Stomach smooth muscle (tissue), 2 donors: ENCODE measurements around the gene LMTK3.

ENCODE experiments used
- H3K27ac ChIP-seq: one replicate; pipeline ENCODE4 v1.7.0; 2013; ENCODE audit warnings: mild to moderate bottlenecking, low read length, inconsistent platforms
- H3K27me3 ChIP-seq, 2 donors: one replicate each; pipeline ENCODE4 v1.7.0; 2013; ENCODE audit warnings: low read length in 2 of 2; ENCODE audit not compliant: insufficient read depth in 2 of 2, control insufficient read depth in 1 of 2
- H3K36me3 ChIP-seq, 2 donors: one replicate each; pipeline ENCODE4 v1.7.0; 2013; ENCODE audit warnings: low read length in 2 of 2; ENCODE audit not compliant: control insufficient read depth in 2 of 2, insufficient read depth in 2 of 2
- H3K4me1 ChIP-seq: one replicate; pipeline ENCODE4 v1.7.0; 2013; ENCODE audit warnings: low read length; ENCODE audit not compliant: control insufficient read depth, insufficient read depth
- H3K4me3 ChIP-seq, 2 donors: one replicate each; pipeline ENCODE4 v1.7.0; 2013; ENCODE audit warnings: low read length in 2 of 2
- H3K9ac ChIP-seq, 2 donors: one replicate each; pipeline ENCODE4 v1.7.0; 2013; ENCODE audit warnings: low read length in 2 of 2, mild to moderate bottlenecking in 1 of 2
- H3K9me3 ChIP-seq, 2 donors: one replicate each; pipeline ENCODE4 v1.7.0; 2013; ENCODE audit warnings: low read length in 2 of 2; ENCODE audit not compliant: control insufficient read depth in 2 of 2
- donor health status: healthy.
- donor health status: Pancreatic carcinoma.

Gene LMTK3

GRCh38 chr19:48443731-48444128 lies 67.9 kb downstream of the LMTK3 start:
- Histone ChIP-seq H3K9me3 (no peaks in the 10 kb centered on the region), H3K9ac (no peak overlapping the region), H3K36me3 (peaks cover 6 to 8% of the 10 kb centered on the region in 2 donors), H3K27ac (no peak overlapping the region), H3K4me3 (peak overlapping the region in 1 of 2 donors; percentile 97), H3K27me3 (peaks cover 26 to 29% of the 10 kb centered on the region in 2 donors), H3K4me1 (peaks cover 26% of the 10 kb centered on the region)

GRCh38 chr19:48443256-48443655 lies 68.4 kb downstream of the LMTK3 start:
- peaks cover 26% of the 10 kb centered on the region for H3K4me1 ChIP-seq
- peaks cover 26 to 29% of the 10 kb centered on the region in 2 donors for H3K27me3 ChIP-seq
- no peak overlapping the region for H3K27ac ChIP-seq
- H3K9me3 ChIP-seq = no peaks in the 10 kb centered on the region
- no peak overlapping the region for H3K9ac ChIP-seq
- H3K4me3 ChIP-seq = peak overlapping the region in 1 of 2 donors; percentile 8
- peaks cover 2 to 3% of the 10 kb centered on the region in 2 donors for H3K36me3 ChIP-seq

GRCh38 chr19:48442116-48443035 lies 69.3 kb downstream of the LMTK3 start:
- Histone ChIP-seq H3K4me3 (no peak overlapping the region), H3K4me1 (peaks cover 26% of the 10 kb centered on the region), H3K27ac (no peak overlapping the region), H3K9me3 (no peaks in the 10 kb centered on the region), H3K9ac (no peak overlapping the region), H3K27me3 (peaks cover 26 to 29% of the 10 kb centered on the region in 2 donors), H3K36me3 (peaks cover 0 to under 1% of the 10 kb centered on the region in 2 donors)

- peaks cover 29 to 31% of the 10 kb centered on the region in 2 donors for H3K27me3 ChIP-seq
- no peaks in the 10 kb centered on the region for H3K36me3 ChIP-seq
- no peak overlapping the region for H3K9ac ChIP-seq
- no peak overlapping the region for H3K4me3 ChIP-seq
- H3K27ac ChIP-seq = no peak overlapping the region
- H3K9me3 ChIP-seq = no peaks in the 10 kb centered on the region
- H3K4me1 ChIP-seq = peaks cover 21% of the 10 kb centered on the region
These were observed 70.1 kb downstream of the LMTK3 start for GRCh38 chr19:48441360-48442050.

GRCh38 chr19:48436586-48436985 lies 75.0 kb downstream of the LMTK3 start:
- Histone ChIP-seq H3K4me1 (no peaks in the 10 kb centered on the region), H3K27ac (no peak overlapping the region), H3K27me3 (peaks cover 10 to 26% of the 10 kb centered on the region in 2 donors), H3K4me3 (no peak overlapping the region), H3K36me3 (no peaks in the 10 kb centered on the region), H3K9me3 (no peaks in the 10 kb centered on the region), H3K9ac (no peak overlapping the region)
